T-helper 17 cell (primary cell): Measurements from ENCODE around the gene SYT3. TPM values are rescaled to one million over a fixed set of nuclear protein-coding genes. Genes with fewer than 3 reads are reported as not detected.

ENCODE experiments used
- ATAC-seq: fragments of 150-1000 bp; cut with Tn5 transposase; 2 replicates; pipeline ENCODE4 v1.10.0; 2021; ENCODE audit warnings: mild to moderate bottlenecking, moderate library complexity
- DNase-seq, 3 donors: peaks; one replicate each; pipeline versions ENCODE4 v3.0.0 to v3.0.0-alpha.2; 2020 to 2021
- H3K9me3 ChIP-seq: one replicate; pipeline ENCODE4 v1.7.0; 2013; ENCODE audit warnings: low read length, mild to moderate bottlenecking; ENCODE audit not compliant: control insufficient read depth, poor library complexity, severe bottlenecking
- H3K27ac Mint-ChIP-seq: one replicate; pipeline ENCODE4 v1.8.0; 2022; ENCODE audit warnings: mild to moderate bottlenecking, moderate library complexity, mixed read lengths
- H3K27me3 Mint-ChIP-seq: one replicate; pipeline ENCODE4 v1.8.0; 2022; ENCODE audit warnings: mixed read lengths
- H3K36me3 Mint-ChIP-seq: one replicate; pipeline ENCODE4 v1.8.0; 2022; ENCODE audit warnings: low read depth, mixed read lengths
- H3K4me1 Mint-ChIP-seq: one replicate; pipeline ENCODE4 v1.8.0; 2022; ENCODE audit warnings: mild to moderate bottlenecking, mixed read lengths
- H3K4me3 Mint-ChIP-seq: one replicate; pipeline ENCODE4 v1.8.0; 2022; ENCODE audit warnings: mild to moderate bottlenecking, moderate library complexity, mixed read lengths
- total RNA-seq, 4 donors: library from RNA in 2 of 4; stranded (reverse) in 2 of 4; gene quantifications; one replicate each; pipeline ENCODE4 v1.2.3 and lab custom pipeline; 2022 to 2026

SYT3 gene
- total RNA-seq, 2 donors from 2014 or later, result not detected

- H3K36me3 Mint-ChIP-seq, result no peaks in the 10 kb centered on the region
- DNase-seq (no peak), ATAC-seq (no peak)
- H3K27me3 Mint-ChIP-seq, result peaks cover 5% of the 10 kb centered on the region
- no peak overlapping the region for H3K27ac Mint-ChIP-seq
- H3K9me3 ChIP-seq, result no peaks in the 10 kb centered on the region
- H3K4me1 Mint-ChIP-seq, result no peaks in the 10 kb centered on the region
- H3K4me3 Mint-ChIP-seq, result no peak overlapping the region
These were observed 4.7 kb upstream of the SYT3 start for GRCh38 chr19:50644315-50644915.

GRCh38 chr19:50640368-50640767, 687 bp upstream of the SYT3 start:
- Mint-ChIP-seq H3K36me3 (peaks cover 9% of the 10 kb centered on the region), H3K4me1 (peaks cover 9% of the 10 kb centered on the region), H3K27me3 (peaks cover 26% of the 10 kb centered on the region), H3K4me3 (no peak overlapping the region), H3K27ac (no peak overlapping the region)
- no peak for ATAC-seq
- DNase-seq, result no peak
- H3K9me3 ChIP-seq, result no peaks in the 10 kb centered on the region

GRCh38 chr19:50638600-50638999, 1.1 kb downstream of the SYT3 start:
- H3K9me3 ChIP-seq, result no peaks in the 10 kb centered on the region
- Mint-ChIP-seq H3K27ac (no peak overlapping the region), H3K4me3 (peak overlapping the region; percentile 62), H3K36me3 (peaks cover 9% of the 10 kb centered on the region), H3K4me1 (peaks cover 9% of the 10 kb centered on the region), H3K27me3 (peaks cover 26% of the 10 kb centered on the region)
- ATAC-seq, result no peak
- no peak for DNase-seq

- no peak for DNase-seq
- H3K4me3 Mint-ChIP-seq, result no peak overlapping the region
- no peak overlapping the region for H3K27ac Mint-ChIP-seq
- H3K36me3 Mint-ChIP-seq, result peaks cover 9% of the 10 kb centered on the region
- ATAC-seq, result no peak
- H3K9me3 ChIP-seq, result no peaks in the 10 kb centered on the region
- peaks cover 32% of the 10 kb centered on the region for H3K27me3 Mint-ChIP-seq
- H3K4me1 Mint-ChIP-seq, result peaks cover 9% of the 10 kb centered on the region
These were observed 3.2 kb downstream of the SYT3 start for GRCh38 chr19:50636317-50637085.

- DNase-seq, result no peak
- no peak overlapping the region for H3K27ac Mint-ChIP-seq
- H3K9me3 ChIP-seq, result no peaks in the 10 kb centered on the region
- H3K36me3 Mint-ChIP-seq, result peaks cover 12% of the 10 kb centered on the region
- no peak for ATAC-seq
- H3K4me1 Mint-ChIP-seq, result peaks cover 9% of the 10 kb centered on the region
- no peak overlapping the region for H3K4me3 Mint-ChIP-seq
- peaks cover 42% of the 10 kb centered on the region for H3K27me3 Mint-ChIP-seq
These were observed 5.7 kb downstream of the SYT3 start for GRCh38 chr19:50633973-50634372.

- ATAC-seq (no peak), DNase-seq (no peak)
- no peaks in the 10 kb centered on the region for H3K9me3 ChIP-seq
- H3K27me3 Mint-ChIP-seq, result peaks cover 36% of the 10 kb centered on the region
- peaks cover 4% of the 10 kb centered on the region for H3K4me1 Mint-ChIP-seq
- H3K36me3 Mint-ChIP-seq, result peaks cover 8% of the 10 kb centered on the region
- H3K4me3 Mint-ChIP-seq, result no peak overlapping the region
- no peak overlapping the region for H3K27ac Mint-ChIP-seq
These were observed 6.3 kb downstream of the SYT3 start for GRCh38 chr19:50633359-50633758.

GRCh38 chr19:50632151-50632835, 7.4 kb downstream of the SYT3 start:
- H3K4me1 Mint-ChIP-seq, result no peaks in the 10 kb centered on the region
- no peaks in the 10 kb centered on the region for H3K9me3 ChIP-seq
- H3K4me3 Mint-ChIP-seq, result no peak overlapping the region
- ATAC-seq (no peak), DNase-seq (no peak)
- H3K27ac Mint-ChIP-seq, result no peak overlapping the region
- peaks cover 37% of the 10 kb centered on the region for H3K27me3 Mint-ChIP-seq
- H3K36me3 Mint-ChIP-seq, result peaks cover 3% of the 10 kb centered on the region

- Mint-ChIP-seq H3K4me1 (no peaks in the 10 kb centered on the region), H3K36me3 (peaks cover 3% of the 10 kb centered on the region), H3K4me3 (no peak overlapping the region), H3K27ac (no peak overlapping the region), H3K27me3 (peaks cover 41% of the 10 kb centered on the region)
- ATAC-seq, result no peak
- no peaks in the 10 kb centered on the region for H3K9me3 ChIP-seq
- no peak for DNase-seq
These were observed 9.9 kb downstream of the SYT3 start for GRCh38 chr19:50629801-50630200.

GRCh38 chr19:50629194-50629593, 10.5 kb downstream of the SYT3 start:
- DNase-seq, result no peak
- Mint-ChIP-seq H3K4me3 (no peak overlapping the region), H3K27ac (no peak overlapping the region), H3K27me3 (peaks cover 41% of the 10 kb centered on the region), H3K4me1 (no peaks in the 10 kb centered on the region), H3K36me3 (peaks cover 3% of the 10 kb centered on the region)
- no peak for ATAC-seq
- H3K9me3 ChIP-seq, result no peaks in the 10 kb centered on the region

GRCh38 chr19:50628551-50628950, 11.1 kb downstream of the SYT3 start:
- DNase-seq (no peak), ATAC-seq (no peak)
- Mint-ChIP-seq H3K4me3 (no peak overlapping the region), H3K4me1 (no peaks in the 10 kb centered on the region), H3K36me3 (peaks cover 3% of the 10 kb centered on the region), H3K27ac (no peak overlapping the region), H3K27me3 (peaks cover 41% of the 10 kb centered on the region)
- H3K9me3 ChIP-seq, result no peaks in the 10 kb centered on the region

GRCh38 chr19:50628146-50628545, 11.5 kb downstream of the SYT3 start:
- DNase-seq, result no peak
- H3K9me3 ChIP-seq, result no peaks in the 10 kb centered on the region
- peaks cover 3% of the 10 kb centered on the region for H3K36me3 Mint-ChIP-seq
- H3K27me3 Mint-ChIP-seq, result peaks cover 41% of the 10 kb centered on the region
- H3K27ac Mint-ChIP-seq, result no peak overlapping the region
- no peak for ATAC-seq
- no peak overlapping the region for H3K4me3 Mint-ChIP-seq
- H3K4me1 Mint-ChIP-seq, result no peaks in the 10 kb centered on the region

- H3K4me1 Mint-ChIP-seq, result no peaks in the 10 kb centered on the region
- H3K9me3 ChIP-seq, result no peaks in the 10 kb centered on the region
- no peak overlapping the region for H3K27ac Mint-ChIP-seq
- no peak for DNase-seq
- no peak overlapping the region for H3K4me3 Mint-ChIP-seq
- peaks cover 39% of the 10 kb centered on the region for H3K27me3 Mint-ChIP-seq
- peaks cover 3% of the 10 kb centered on the region for H3K36me3 Mint-ChIP-seq
- no peak for ATAC-seq
These were observed 12.9 kb downstream of the SYT3 start for GRCh38 chr19:50626795-50627194.

GRCh38 chr19:50626011-50626410, 13.7 kb downstream of the SYT3 start:
- H3K4me3 Mint-ChIP-seq, result no peak overlapping the region
- no peak overlapping the region for H3K27ac Mint-ChIP-seq
- H3K4me1 Mint-ChIP-seq, result no peaks in the 10 kb centered on the region
- peaks cover 3% of the 10 kb centered on the region for H3K36me3 Mint-ChIP-seq
- no peak for ATAC-seq
- no peak for DNase-seq
- H3K9me3 ChIP-seq, result no peaks in the 10 kb centered on the region
- H3K27me3 Mint-ChIP-seq, result peaks cover 33% of the 10 kb centered on the region
